GM12878 (cell line): ENCODE data around the gene HCLS1. TPM values are rescaled to one million over a fixed set of nuclear protein-coding genes. Genes with fewer than 3 reads are reported as not detected.

ENCODE experiments used
- ATAC-seq: fragments of 200-7000 bp; cut with Tn5 transposase; 3 replicates; pipeline ENCODE4 v1.9.1; 2020; ENCODE audit warnings: mild to moderate bottlenecking, moderate library complexity
- BruUV-seq: library from RNA; stranded (reverse); fragments of 400-500 nt; replicated peaks from 2 replicates; lab custom pipeline; 2021; lab: Mats Ljungman, UMichigan
- CTCF ChIA-PET: fragments of 300-600 bp; sonication (Branson Sonifier 250); formaldehyde crosslinking; extraction: SDS; loops from one replicate; lab custom pipeline; 2021; ENCODE audit warnings: inconsistent platforms; lab: Yijun Ruan, JAX
- POLR2A ChIA-PET: fragments of 350-600 bp; formaldehyde crosslinking; extraction: SDS; loops from one replicate; lab custom pipeline; 2021; ENCODE audit warnings: inconsistent platforms; lab: Charles Lee
- RAD21 ChIA-PET: fragments of 300-600 bp; sonication (Branson Sonifier 250); formaldehyde crosslinking; loops from one replicate; lab custom pipeline; 2023; ENCODE audit warnings: antibody characterized with exemption; ENCODE audit not compliant: unreplicated experiment; lab: Charles Lee
- SMC1A ChIA-PET: fragments of 300-600 bp; sonication (Branson Sonifier 250); formaldehyde crosslinking; loops from one replicate; lab custom pipeline; 2023; ENCODE audit not compliant: unreplicated experiment, uncharacterized antibody; lab: Charles Lee
- DNase-seq: peaks from one replicate; pipeline ENCODE4 v3.0.0-alpha.2; 2011; ENCODE audit warnings: low read depth, low spot score
- FAIRE-seq: peaks from 3 replicates; lab custom pipeline; 2011; peaks lifted over from hg19 to GRCh38; lab: Jason Lieb, UNC
- H2AFZ ChIP-seq: 2 replicates; pipeline ENCODE4 v1.6.0; 2011; ENCODE audit warnings: low read depth, low read length, control low read depth; ENCODE audit not compliant: control insufficient read depth
- H3K27ac ChIP-seq: 2 replicates; pipeline ENCODE4 v1.5.1; 2011; ENCODE audit warnings: control low read depth; ENCODE audit not compliant: control insufficient read depth, insufficient read depth
- H3K27me3 ChIP-seq, 2 experiments: replicated peaks in 1 of 2; 2 replicates each; pipeline versions ENCODE4 v1.6.0 to v1.6.1; 2011; ENCODE audit warnings: low read length in 1 of 2; ENCODE audit not compliant: control insufficient read depth in 2 of 2, insufficient read depth in 2 of 2
- H3K36me3 ChIP-seq, 2 experiments: 2 replicates each; pipeline ENCODE4 v1.5.1; 2011; ENCODE audit warnings: low read length in 1 of 2; ENCODE audit not compliant: control insufficient read depth in 2 of 2, insufficient read depth in 2 of 2
- H3K4me1 ChIP-seq: 2 replicates; pipeline ENCODE4 v1.6.1; 2011; ENCODE audit warnings: mild to moderate bottlenecking, low read length, moderate library complexity, mixed read lengths; ENCODE audit not compliant: control insufficient read depth, insufficient read depth
- H3K4me2 ChIP-seq: 2 replicates; pipeline ENCODE4 v1.6.0; 2011; ENCODE audit warnings: control low read depth; ENCODE audit not compliant: control insufficient read depth, insufficient read depth
- H3K4me3 ChIP-seq: fragments of 200-600 bp; sonication (generic); 2 replicates; pipeline ENCODE4 v1.5.1; 2016
- H3K79me2 ChIP-seq: 2 replicates; pipeline ENCODE4 v1.6.0; 2011; ENCODE audit warnings: low read length; ENCODE audit not compliant: control insufficient read depth, insufficient read depth
- H3K9ac ChIP-seq: 2 replicates; pipeline ENCODE4 v1.8.0; 2011; ENCODE audit warnings: low read length, control low read depth, mixed read lengths; ENCODE audit not compliant: control insufficient read depth, insufficient read depth
- H3K9me3 ChIP-seq: replicated peaks from 3 replicates; pipeline ENCODE4 v1.5.1; 2011; ENCODE audit warnings: mild to moderate bottlenecking, low read length; ENCODE audit not compliant: control insufficient read depth, insufficient read depth
- H4K20me1 ChIP-seq: 2 replicates; pipeline ENCODE4 v1.6.0; 2011; ENCODE audit not compliant: control insufficient read depth, insufficient read depth
- BRCA1 ChIP-seq: IDR thresholded peaks from 2 replicates; pipeline ENCODE4 v1.6.1; 2011; ENCODE audit warnings: low read depth, low read length, improper control_type of control experiment
- ELK1 ChIP-seq: IDR thresholded peaks from 2 replicates; pipeline ENCODE4 v1.6.1; 2012; ENCODE audit warnings: low read depth, low read length, improper control_type of control experiment
- LARP7 ChIP-seq: fragments of 450-650 bp; IDR thresholded peaks from 2 replicates; pipeline ENCODE4 v1.6.1; 2017; ENCODE audit warnings: mild to moderate bottlenecking
- RAD51 ChIP-seq: fragments of 450-650 bp; IDR thresholded peaks from 2 replicates; pipeline ENCODE4 v1.6.1; 2016; ENCODE audit warnings: moderate library complexity, mild to moderate bottlenecking, inconsistent platforms
- RBBP5 ChIP-seq: fragments of 200-600 bp; sonication (generic); conservative IDR thresholded peaks from 2 replicates; pipeline ENCODE4 v1.6.1; 2016
- SMAD1 ChIP-seq: fragments of 450-650 bp; IDR thresholded peaks from 2 replicates; pipeline ENCODE4 v1.6.1; 2018; ENCODE audit warnings: mild to moderate bottlenecking, low read depth; ENCODE audit not compliant: partially characterized antibody
- TCF12 ChIP-seq: IDR thresholded peaks from 2 replicates; pipeline ENCODE4 v1.6.1; 2011; ENCODE audit warnings: low read depth, mild to moderate bottlenecking, low read length
- USF1 ChIP-seq: IDR thresholded peaks from 2 replicates; pipeline ENCODE4 v1.6.1; 2011; ENCODE audit warnings: borderline replicate concordance, low read depth, mild to moderate bottlenecking, moderate library complexity, mixed read lengths, low read length; ENCODE audit not compliant: insufficient read depth; ENCODE audit errors: extremely low read length
- ZBTB11 ChIP-seq: fragments of 450-650 bp; formaldehyde crosslinking; IDR thresholded peaks from 2 replicates; pipeline ENCODE4 v1.5.0; 2022; ENCODE audit warnings: mild to moderate bottlenecking, missing genetic modification characterization
- ZBTB4 ChIP-seq: fragments of 450-650 bp; formaldehyde crosslinking; IDR thresholded peaks from 2 replicates; pipeline ENCODE4 v1.4.0; 2022; ENCODE audit warnings: mild to moderate bottlenecking, moderate library complexity
- ZNF687 ChIP-seq: fragments of 450-650 bp; IDR thresholded peaks from 2 replicates; pipeline ENCODE4 v1.6.1; 2017; ENCODE audit warnings: mild to moderate bottlenecking, moderate library complexity
- WGBS: methylation state at CpG from one replicate; pipeline ENCODE4 v1.1.6; 2016; ENCODE audit warnings: low lambda C conversion rate; ENCODE audit not compliant: insufficient replicate concordance, insufficient coverage; ENCODE audit errors: missing lambda C conversion rate; 5-methylcytosine and 5-hydroxymethylcytosine counted together
- in situ Hi-C: fragments of 300-500 bp; cut with MboI; formaldehyde crosslinking; loops from 9 replicates; pipeline ENCODE4 v1.14.3; 2018; ENCODE audit warnings: mixed read lengths
- intact Hi-C: fragments of 100-400 bp; cut with micrococcal nuclease; formaldehyde crosslinking; loops from one replicate; pipeline ENCODE4 v1.14.2; 2022; ENCODE audit not compliant: unreplicated experiment
- polyA plus RNA-seq, 11 experiments: library from polyadenylated mRNA; depleted of rRNA in 4 of 11; unstranded in 6 of 11; stranded (reverse) in 5 of 11; fragments of >200 nt; fragmentation: Nextera tagmentation in 4 of 11; fragmentation: Illumina TruSeq in 1 of 11; extraction: Ambion mirVana in 4 of 11; extraction: Trizol in 1 of 11; gene quantifications; 1 replicate in 1 of 11; 2 replicates in 10 of 11; pipeline versions ENCODE4 v1.2.1 to v1.2.3, GENCODE V29; 2011 to 2016; ENCODE audit warnings: inconsistent platforms in 2 of 11, missing spikeins in 2 of 11, low read depth in 1 of 11
- total RNA-seq, 4 experiments: library from RNA; depleted of rRNA in 3 of 4; stranded (reverse); fragments of >200 nt in 3 of 4; fragmentation: Illumina TruSeq in 1 of 4; extraction: Trizol in 1 of 4; gene quantifications; 2 replicates each; pipeline versions ENCODE4 v1.2.1 to v1.2.3, GENCODE V29; 2013 to 2021

The HCLS1 gene
- total and polyA plus RNA-seq, 10 of the 15 experiments (the other 5 are each of a cell fraction or from before 2014, with no cell fraction given): 51.6 to 344 (median 231) TPM

- Histone ChIP-seq H3K79me2 (no peaks in the 10 kb centered on the region), H3K9me3 (no peaks in the 10 kb centered on the region), H3K4me1 (no peaks in the 10 kb centered on the region), H3K27me3 (no peaks in the 10 kb centered on the region), H3K36me3 (peaks cover 4 to 16% of the 10 kb centered on the region in 2 experiments), H2AFZ (no peak overlapping the region), H3K9ac (no peak overlapping the region), H3K27ac (no peak overlapping the region), H3K4me2 (no peak overlapping the region), H3K4me3 (no peak overlapping the region), H4K20me1 (no peaks in the 10 kb centered on the region)
- ATAC-seq: no peak
- ChIA-PET POLR2A (interaction anchor here (0.9 to 1.7 kb wide), 4 partner anchors 8 to 131 kb away, joined by 3 to 7 read pairs (median 4); no protein-coding TSS in a partner anchor), RAD21 (no interaction called here), CTCF (interaction anchor here (0.7 to 1.5 kb wide), 7 partner anchors 13 to 72 kb away, joined by 3 read pairs; no protein-coding TSS in a partner anchor), SMC1A (interaction anchor here (0.9 to 5.4 kb wide), 6 partner anchors 8 to 31 kb away, joined by 3 to 30 read pairs (median 4); no protein-coding TSS in a partner anchor)
- in situ Hi-C loops (no loop called here), intact Hi-C loops (no loop called here)
- no TSS peak for BruUV-seq
- no peak for DNase-seq
- 100% methylated on average over 1 of the region's 1 CpG for WGBS
- no peak for FAIRE-seq
- TF ChIP-seq ZNF687 (no peak), RBBP5 (no peak), ZBTB11 (no peak), RAD51 (no peak), TCF12 (no peak), ELK1 (no peak), SMAD1 (no peak), USF1 (no peak), ZBTB4 (no peak), BRCA1 (no peak), LARP7 (no peak)
Observed at GRCh38 chr3:121698476-121698875, 37.8 kb upstream of the HCLS1 start.
